Measurements from ENCODE around the gene ZFYVE16. TPM values are rescaled to one million over a fixed set of nuclear protein-coding genes. Genes with fewer than 3 reads are reported as not detected.

Gene ZFYVE16
- total and polyA plus RNA-seq, 2 donors (not counting 1 experiment from before 2014, with no cell fraction given): 12.9 to 34.2 TPM

GRCh38 chr5:80442742-80443141, 34.9 kb downstream of the ZFYVE16 start:
- Histone ChIP-seq H3K79me2 (ENCODE audit: control insufficient read depth, insufficient read depth, low read length) (no peaks in the 10 kb centered on the region), H3K27me3 (ENCODE audit: control insufficient read depth, insufficient read depth, low read length) (no peaks in the 10 kb centered on the region), H3K4me3 (replicated peaks in 1 of 4; ENCODE audit: control extremely low read depth in 1 of 4, insufficient read depth in 1 of 4, low read depth in 3 of 4, low read length in 4 of 4) (no peak overlapping the region), H2AFZ (ENCODE audit: low read length) (no peak overlapping the region), H3K4me2 (ENCODE audit: extremely low read depth, insufficient read depth, low read length) (no peak overlapping the region), H3K36me3 (ENCODE audit: control insufficient read depth, insufficient read depth, low read length) (no peaks in the 10 kb centered on the region), H4K20me1 (ENCODE audit: control insufficient read depth, extremely low read depth, insufficient read depth, low read length) (no peaks in the 10 kb centered on the region), H3K4me1 (ENCODE audit: control insufficient read depth, extremely low read depth, insufficient read depth, low read length) (no peaks in the 10 kb centered on the region), H3K9me3 (ENCODE audit: control insufficient read depth, insufficient read depth, low read depth, low read length) (no peaks in the 10 kb centered on the region), H3K27ac (ENCODE audit: insufficient read depth, low read length) (no peak overlapping the region), H3K9ac (ENCODE audit: insufficient read depth, low read length) (no peak overlapping the region)
- DNase-seq (ENCODE audit: low read depth in 2 of 2): no peak
- TF ChIP-seq CTCF (conservative IDR thresholded peaks at IDR 0.05 in 1 of 2, IDR thresholded peaks at IDR 0.05 in 1 of 2; ENCODE audit: low read depth in 1 of 2, low read length in 2 of 2): no peak
- TF ChIP-seq EZH2 (IDR thresholded peaks at IDR 0.05; ENCODE audit: low read length, missing control alignments): no peak

- TF ChIP-seq EZH2 (IDR thresholded peaks at IDR 0.05; ENCODE audit: low read length, missing control alignments): no peak
- no peak for TF ChIP-seq CTCF (conservative IDR thresholded peaks at IDR 0.05 in 1 of 2, IDR thresholded peaks at IDR 0.05 in 1 of 2; ENCODE audit: low read depth in 1 of 2, low read length in 2 of 2)
- Histone ChIP-seq H3K36me3 (ENCODE audit: control insufficient read depth, insufficient read depth, low read length) (no peaks in the 10 kb centered on the region), H3K27me3 (ENCODE audit: control insufficient read depth, insufficient read depth, low read length) (no peaks in the 10 kb centered on the region), H3K4me2 (ENCODE audit: extremely low read depth, insufficient read depth, low read length) (no peak overlapping the region), H3K4me1 (ENCODE audit: control insufficient read depth, extremely low read depth, insufficient read depth, low read length) (no peaks in the 10 kb centered on the region), H3K9ac (ENCODE audit: insufficient read depth, low read length) (no peak overlapping the region), H3K79me2 (ENCODE audit: control insufficient read depth, insufficient read depth, low read length) (no peaks in the 10 kb centered on the region), H3K9me3 (ENCODE audit: control insufficient read depth, insufficient read depth, low read depth, low read length) (no peaks in the 10 kb centered on the region), H4K20me1 (ENCODE audit: control insufficient read depth, extremely low read depth, insufficient read depth, low read length) (no peaks in the 10 kb centered on the region), H3K27ac (ENCODE audit: insufficient read depth, low read length) (no peak overlapping the region), H2AFZ (ENCODE audit: low read length) (no peak overlapping the region), H3K4me3 (replicated peaks in 1 of 4; ENCODE audit: control extremely low read depth in 1 of 4, insufficient read depth in 1 of 4, low read depth in 3 of 4, low read length in 4 of 4) (no peak overlapping the region)
- DNase-seq (ENCODE audit: low read depth in 2 of 2): no peak
These were observed 45.5 kb downstream of the ZFYVE16 start for GRCh38 chr5:80453366-80453765.

GRCh38 chr5:80463269-80463668, 55.4 kb downstream of the ZFYVE16 start:
- TF ChIP-seq EZH2 (IDR thresholded peaks at IDR 0.05; ENCODE audit: low read length, missing control alignments): no peak
- TF ChIP-seq CTCF (conservative IDR thresholded peaks at IDR 0.05 in 1 of 2, IDR thresholded peaks at IDR 0.05 in 1 of 2; ENCODE audit: low read depth in 1 of 2, low read length in 2 of 2): no peak
- DNase-seq (ENCODE audit: low read depth in 2 of 2): no peak
- no peaks in the 10 kb centered on the region for H3K27me3 ChIP-seq (ENCODE audit: control insufficient read depth, insufficient read depth, low read length)
- H3K27ac ChIP-seq (ENCODE audit: insufficient read depth, low read length): no peak overlapping the region
- H3K36me3 ChIP-seq (ENCODE audit: control insufficient read depth, insufficient read depth, low read length): no peaks in the 10 kb centered on the region
- H3K4me1 ChIP-seq (ENCODE audit: control insufficient read depth, extremely low read depth, insufficient read depth, low read length): no peaks in the 10 kb centered on the region
- H3K4me3 ChIP-seq (replicated peaks in 1 of 4; ENCODE audit: control extremely low read depth in 1 of 4, insufficient read depth in 1 of 4, low read depth in 3 of 4, low read length in 4 of 4): no peak overlapping the region
- H2AFZ ChIP-seq (ENCODE audit: low read length): no peak overlapping the region
- no peaks in the 10 kb centered on the region for H3K9me3 ChIP-seq (ENCODE audit: control insufficient read depth, insufficient read depth, low read depth, low read length)
- no peak overlapping the region for H3K4me2 ChIP-seq (ENCODE audit: extremely low read depth, insufficient read depth, low read length)
- H3K9ac ChIP-seq (ENCODE audit: insufficient read depth, low read length): no peak overlapping the region
- no peaks in the 10 kb centered on the region for H4K20me1 ChIP-seq (ENCODE audit: control insufficient read depth, extremely low read depth, insufficient read depth, low read length)
- no peaks in the 10 kb centered on the region for H3K79me2 ChIP-seq (ENCODE audit: control insufficient read depth, insufficient read depth, low read length)
